ENCODE measurements around the gene ARHGAP40. TPM values are rescaled to one million over a fixed set of nuclear protein-coding genes. Genes with fewer than 3 reads are reported as not detected.

Gene ARHGAP40
- total and polyA plus RNA-seq, 2 of the 13 experiments (the other 11 are each of a cell fraction or from before 2014, with no cell fraction given) = 0.75 to 2.1 TPM

DNA sequence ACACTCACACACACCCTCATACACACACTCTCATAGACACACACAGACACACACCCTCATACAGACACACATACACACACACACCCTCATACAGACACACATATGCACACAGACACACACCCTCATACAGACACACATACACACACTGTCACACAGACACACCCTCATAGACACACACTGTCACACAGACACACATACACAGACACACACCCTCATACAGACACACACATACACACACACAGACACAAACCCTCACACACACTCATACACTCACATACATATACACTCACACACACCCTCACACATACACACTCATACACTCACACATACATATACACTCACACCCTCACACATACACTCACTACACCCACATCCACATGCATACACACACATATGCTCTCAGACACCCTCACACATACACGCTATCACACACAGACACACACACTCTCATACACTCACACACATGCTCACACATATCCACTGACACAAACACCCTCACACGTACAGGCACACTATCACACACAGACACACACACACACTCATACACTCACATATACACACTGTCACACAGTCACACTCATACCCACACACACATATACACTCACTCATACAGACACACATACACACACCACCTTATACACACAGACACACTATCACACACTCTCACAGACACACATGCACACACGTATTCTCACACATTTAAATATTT lies 11.5 kb upstream of the ARHGAP40 start (continued):
- TF ChIP-seq, protein P1, sequence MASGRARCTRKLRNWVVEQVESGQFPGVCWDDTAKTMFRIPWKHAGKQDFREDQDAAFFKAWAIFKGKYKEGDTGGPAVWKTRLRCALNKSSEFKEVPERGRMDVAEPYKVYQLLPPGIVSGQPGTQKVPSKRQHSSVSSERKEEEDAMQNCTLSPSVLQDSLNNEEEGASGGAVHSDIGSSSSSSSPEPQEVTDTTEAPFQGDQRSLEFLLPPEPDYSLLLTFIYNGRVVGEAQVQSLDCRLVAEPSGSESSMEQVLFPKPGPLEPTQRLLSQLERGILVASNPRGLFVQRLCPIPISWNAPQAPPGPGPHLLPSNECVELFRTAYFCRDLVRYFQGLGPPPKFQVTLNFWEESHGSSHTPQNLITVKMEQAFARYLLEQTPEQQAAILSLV (CRISPR knock-in tag; IDR thresholded peaks at IDR 0.05; ENCODE audit: borderline replicate concordance) = peak; percentile 25; the same call in 1 of the 2 replicates
- TF ChIP-seq, protein P2, sequence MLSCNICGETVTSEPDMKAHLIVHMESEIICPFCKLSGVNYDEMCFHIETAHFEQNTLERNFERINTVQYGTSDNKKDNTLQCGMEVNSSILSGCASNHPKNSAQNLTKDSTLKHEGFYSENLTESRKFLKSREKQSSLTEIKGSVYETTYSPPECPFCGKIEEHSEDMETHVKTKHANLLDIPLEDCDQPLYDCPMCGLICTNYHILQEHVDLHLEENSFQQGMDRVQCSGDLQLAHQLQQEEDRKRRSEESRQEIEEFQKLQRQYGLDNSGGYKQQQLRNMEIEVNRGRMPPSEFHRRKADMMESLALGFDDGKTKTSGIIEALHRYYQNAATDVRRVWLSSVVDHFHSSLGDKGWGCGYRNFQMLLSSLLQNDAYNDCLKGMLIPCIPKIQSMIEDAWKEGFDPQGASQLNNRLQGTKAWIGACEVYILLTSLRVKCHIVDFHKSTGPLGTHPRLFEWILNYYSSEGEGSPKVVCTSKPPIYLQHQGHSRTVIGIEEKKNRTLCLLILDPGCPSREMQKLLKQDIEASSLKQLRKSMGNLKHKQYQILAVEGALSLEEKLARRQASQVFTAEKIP (CRISPR knock-in tag; IDR thresholded peaks at IDR 0.05; ENCODE audit: borderline replicate concordance) = no peak
- TF ChIP-seq NFRKB (IDR thresholded peaks at IDR 0.05) (peak; percentile 12; the same call in 1 of the 2 replicates), SOX6 (IDR thresholded peaks at IDR 0.05) (peak; percentile 96), SOX6 (CRISPR knock-in tag; IDR thresholded peaks at IDR 0.05) (no peak), ZNF589 (CRISPR knock-in tag; conservative IDR thresholded peaks at IDR 0.05) (0 out of 2 replicates have a peak, but pooled peaks have one; percentile 43), ZNF484 (CRISPR knock-in tag; IDR thresholded peaks at IDR 0.05; ENCODE audit: borderline replicate concordance, low read depth) (no peak), HOXA7 (CRISPR knock-in tag; IDR thresholded peaks at IDR 0.05) (0 out of 2 replicates have a peak, but pooled peaks have one; percentile 37), ARNT (IDR thresholded peaks at IDR 0.05) (0 out of 2 replicates have a peak, but pooled peaks have one; percentile 83), ZNF24 (IDR thresholded peaks at IDR 0.05) (no peak), FOXK2 (IDR thresholded peaks at IDR 0.05) (peak; percentile 36), ZNF207 (IDR thresholded peaks at IDR 0.05; ENCODE audit: borderline replicate concordance) (peak; percentile 80), DZIP1 (CRISPR knock-in tag; IDR thresholded peaks at IDR 0.05) (no peak), HHEX (CRISPR knock-in tag; IDR thresholded peaks at IDR 0.05) (0 out of 2 replicates have a peak, but pooled peaks have one; percentile 15), PHF21A (CRISPR knock-in tag; IDR thresholded peaks at IDR 0.05) (no peak)
- TF ChIP-seq, protein P3, sequence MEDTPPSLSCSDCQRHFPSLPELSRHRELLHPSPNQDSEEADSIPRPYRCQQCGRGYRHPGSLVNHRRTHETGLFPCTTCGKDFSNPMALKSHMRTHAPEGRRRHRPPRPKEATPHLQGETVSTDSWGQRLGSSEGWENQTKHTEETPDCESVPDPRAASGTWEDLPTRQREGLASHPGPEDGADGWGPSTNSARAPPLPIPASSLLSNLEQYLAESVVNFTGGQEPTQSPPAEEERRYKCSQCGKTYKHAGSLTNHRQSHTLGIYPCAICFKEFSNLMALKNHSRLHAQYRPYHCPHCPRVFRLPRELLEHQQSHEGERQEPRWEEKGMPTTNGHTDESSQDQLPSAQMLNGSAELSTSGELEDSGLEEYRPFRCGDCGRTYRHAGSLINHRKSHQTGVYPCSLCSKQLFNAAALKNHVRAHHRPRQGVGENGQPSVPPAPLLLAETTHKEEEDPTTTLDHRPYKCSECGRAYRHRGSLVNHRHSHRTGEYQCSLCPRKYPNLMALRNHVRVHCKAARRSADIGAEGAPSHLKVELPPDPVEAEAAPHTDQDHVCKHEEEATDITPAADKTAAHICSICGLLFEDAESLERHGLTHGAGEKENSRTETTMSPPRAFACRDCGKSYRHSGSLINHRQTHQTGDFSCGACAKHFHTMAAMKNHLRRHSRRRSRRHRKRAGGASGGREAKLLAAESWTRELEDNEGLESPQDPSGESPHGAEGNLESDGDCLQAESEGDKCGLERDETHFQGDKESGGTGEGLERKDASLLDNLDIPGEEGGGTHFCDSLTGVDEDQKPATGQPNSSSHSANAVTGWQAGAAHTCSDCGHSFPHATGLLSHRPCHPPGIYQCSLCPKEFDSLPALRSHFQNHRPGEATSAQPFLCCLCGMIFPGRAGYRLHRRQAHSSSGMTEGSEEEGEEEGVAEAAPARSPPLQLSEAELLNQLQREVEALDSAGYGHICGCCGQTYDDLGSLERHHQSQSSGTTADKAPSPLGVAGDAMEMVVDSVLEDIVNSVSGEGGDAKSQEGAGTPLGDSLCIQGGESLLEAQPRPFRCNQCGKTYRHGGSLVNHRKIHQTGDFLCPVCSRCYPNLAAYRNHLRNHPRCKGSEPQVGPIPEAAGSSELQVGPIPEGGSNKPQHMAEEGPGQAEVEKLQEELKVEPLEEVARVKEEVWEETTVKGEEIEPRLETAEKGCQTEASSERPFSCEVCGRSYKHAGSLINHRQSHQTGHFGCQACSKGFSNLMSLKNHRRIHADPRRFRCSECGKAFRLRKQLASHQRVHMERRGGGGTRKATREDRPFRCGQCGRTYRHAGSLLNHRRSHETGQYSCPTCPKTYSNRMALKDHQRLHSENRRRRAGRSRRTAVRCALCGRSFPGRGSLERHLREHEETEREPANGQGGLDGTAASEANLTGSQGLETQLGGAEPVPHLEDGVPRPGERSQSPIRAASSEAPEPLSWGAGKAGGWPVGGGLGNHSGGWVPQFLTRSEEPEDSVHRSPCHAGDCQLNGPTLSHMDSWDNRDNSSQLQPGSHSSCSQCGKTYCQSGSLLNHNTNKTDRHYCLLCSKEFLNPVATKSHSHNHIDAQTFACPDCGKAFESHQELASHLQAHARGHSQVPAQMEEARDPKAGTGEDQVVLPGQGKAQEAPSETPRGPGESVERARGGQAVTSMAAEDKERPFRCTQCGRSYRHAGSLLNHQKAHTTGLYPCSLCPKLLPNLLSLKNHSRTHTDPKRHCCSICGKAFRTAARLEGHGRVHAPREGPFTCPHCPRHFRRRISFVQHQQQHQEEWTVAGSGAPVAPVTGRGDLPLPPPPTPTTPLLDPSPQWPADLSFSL (CRISPR knock-in tag; IDR thresholded peaks at IDR 0.05) = peak; percentile 87
- TF ChIP-seq, protein P4, sequence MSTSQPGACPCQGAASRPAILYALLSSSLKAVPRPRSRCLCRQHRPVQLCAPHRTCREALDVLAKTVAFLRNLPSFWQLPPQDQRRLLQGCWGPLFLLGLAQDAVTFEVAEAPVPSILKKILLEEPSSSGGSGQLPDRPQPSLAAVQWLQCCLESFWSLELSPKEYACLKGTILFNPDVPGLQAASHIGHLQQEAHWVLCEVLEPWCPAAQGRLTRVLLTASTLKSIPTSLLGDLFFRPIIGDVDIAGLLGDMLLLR (CRISPR knock-in tag; IDR thresholded peaks at IDR 0.05) = no peak
